HG02642 (cell line): ENCODE measurements around the gene FOXN3.

Experiments used
- ATAC-seq: cut with Tn5 transposase; IDR thresholded peaks from one replicate; pipeline ENCODE4 v1.9.1; 2021; ENCODE audit warnings: mild to moderate bottlenecking; ENCODE audit not compliant: unreplicated experiment, poor library complexity

FOXN3 gene

GRCh38 chr14:89185919-89186855 is 230.8 kb downstream of the FOXN3 start:
- no peak for ATAC-seq

GRCh38 chr14:89184952-89185351 is 232.1 kb downstream of the FOXN3 start:
- no peak for ATAC-seq

- no peak for ATAC-seq
These were observed 234.7 kb downstream of the FOXN3 start for GRCh38 chr14:89182326-89182725.

GRCh38 chr14:89180546-89180945 is 236.5 kb downstream of the FOXN3 start:
- ATAC-seq = no peak

GRCh38 chr14:89179891-89180404 is 237.1 kb downstream of the FOXN3 start:
- no peak for ATAC-seq

- no peak for ATAC-seq
These were observed 238.1 kb downstream of the FOXN3 start for GRCh38 chr14:89178800-89179535.

GRCh38 chr14:89178376-89178775 is 238.7 kb downstream of the FOXN3 start:
- ATAC-seq = no peak

- no peak for ATAC-seq
These were observed 240.9 kb downstream of the FOXN3 start for GRCh38 chr14:89175881-89176799.

- no peak for ATAC-seq
These were observed 245.4 kb downstream of the FOXN3 start for GRCh38 chr14:89171628-89172027.

- ATAC-seq = no peak
These were observed 245.9 kb downstream of the FOXN3 start for GRCh38 chr14:89171168-89171567.

- ATAC-seq = no peak
These were observed 249.3 kb downstream of the FOXN3 start for GRCh38 chr14:89167705-89168104.

GRCh38 chr14:89166633-89167032 is 250.4 kb downstream of the FOXN3 start:
- no peak for ATAC-seq

GRCh38 chr14:89165189-89166181 is 251.5 kb downstream of the FOXN3 start:
- ATAC-seq = peak; percentile 74

- ATAC-seq = peak; percentile 40
These were observed 252.6 kb downstream of the FOXN3 start for GRCh38 chr14:89164168-89165073.

- no peak for ATAC-seq
These were observed 253.9 kb downstream of the FOXN3 start for GRCh38 chr14:89163031-89163636.

GRCh38 chr14:89162586-89162985 is 254.4 kb downstream of the FOXN3 start:
- ATAC-seq = no peak

- no peak for ATAC-seq
These were observed 256.6 kb downstream of the FOXN3 start for GRCh38 chr14:89160437-89160836.

GRCh38 chr14:89158701-89159100 is 258.3 kb downstream of the FOXN3 start:
- ATAC-seq = no peak
